ENCODE results near the gene CNPY4. TPM values are rescaled to one million over a fixed set of nuclear protein-coding genes. Genes with fewer than 3 reads are reported as not detected.

CNPY4 gene
- total RNA-seq, 1 experiment from 2014 or later, result 10.4 TPM

GRCh38 chr7:100152404-100152803, 33.0 kb downstream of the CNPY4 start:
- Histone ChIP-seq H3K4ac (ENCODE audit: low read depth, low read length) (no peak overlapping the region), H2BK120ac (ENCODE audit: low read depth, low read length, poor library complexity, severe bottlenecking) (no peak overlapping the region), H2BK5ac (ENCODE audit: insufficient read length, low read length) (no peak overlapping the region), H3K4me1 (ENCODE audit: insufficient read depth, low read length) (no peaks in the 10 kb centered on the region; the same call in 1 of the 2 replicates), H3K4me2 (ENCODE audit: insufficient read depth, insufficient read length, low read length) (no peak overlapping the region), H3K27ac (ENCODE audit: insufficient read length, low read depth, low read length) (no peak overlapping the region), H3K23me2 (ENCODE audit: insufficient read length, low read depth, low read length, poor library complexity, severe bottlenecking) (peaks cover 6% of the 10 kb centered on the region), H3K14ac (ENCODE audit: insufficient read depth, low read length) (no peak overlapping the region), H2BK12ac (ENCODE audit: insufficient read length, low read depth, low read length) (no peak overlapping the region), H2AK5ac (ENCODE audit: insufficient read length, low read length) (no peak overlapping the region), H3K79me1 (ENCODE audit: insufficient read depth, low read depth, low read length, poor library complexity, severe bottlenecking) (peaks cover 1% of the 10 kb centered on the region), H4K20me1 (ENCODE audit: control insufficient read depth, insufficient read depth, insufficient read length) (peaks cover 2% of the 10 kb centered on the region), H3K79me2 (ENCODE audit: insufficient read depth, low read length) (no peaks in the 10 kb centered on the region), H2BK15ac (ENCODE audit: low read depth, low read length) (no peak overlapping the region), H3T11ph (ENCODE audit: low read length) (no peak overlapping the region), H3K18ac (ENCODE audit: insufficient read length, low read depth, low read length) (no peak overlapping the region), H3K9ac (ENCODE audit: extremely low read depth, insufficient read length, low read length) (no peak overlapping the region), H3K27me3 (ENCODE audit: insufficient read depth, low read length) (no peaks in the 10 kb centered on the region), H4K91ac (ENCODE audit: insufficient read length, low read depth, low read length) (no peak overlapping the region), H4K5ac (ENCODE audit: insufficient read length, low read depth, low read length) (no peak overlapping the region), H3K23ac (ENCODE audit: insufficient read length, low read depth, low read length) (no peak overlapping the region), H2BK20ac (ENCODE audit: low read depth, low read length, poor library complexity, severe bottlenecking) (no peak overlapping the region), H2AFZ (ENCODE audit: low read length) (no peak overlapping the region), H3K56ac (ENCODE audit: insufficient read length, low read depth, low read length) (no peak overlapping the region), H3K9me3 (ENCODE audit: control insufficient read depth, low read depth, low read length) (no peaks in the 10 kb centered on the region), H4K8ac (replicated peaks; ENCODE audit: insufficient read length, low read depth, low read length) (no peak overlapping the region)
- Mint-ChIP-seq H3K4me3 (no peak overlapping the region; a peak in 1 of 5 replicates), H3K9me3 (no peaks in the 10 kb centered on the region), H3K36me3 (ENCODE audit: insufficient read depth in 1 of 3, low read depth in 3 of 3) (peaks cover 26 to 63% (median 60%) of the 10 kb centered on the region in 3 experiments), H3K4me1 (peaks cover 21 to 33% of the 10 kb centered on the region in 2 experiments), H3K27ac (peak overlapping the region in 2 of 3 experiments; percentile 19 to 26; a peak in 2 of 7 replicates), H3K27me3 (ENCODE audit: low read depth) (no peaks in the 10 kb centered on the region; the same call in 1 of the 2 replicates)
- DNase-seq, result no peak
- no peak for TF ChIP-seq CTCF (conservative IDR thresholded peaks at IDR 0.05)

Data from H9 (cell line).